ENCODE data around the gene BEGAIN.

BEGAIN gene

GRCh38 chr14:100576091-100577085 is 10.8 kb downstream of the BEGAIN start:
- no peak overlapping the region for H3K4me3 ChIP-seq (replicated peaks in 1 of 2; ENCODE audit: low read depth in 2 of 2, low read length in 2 of 2)
- TF ChIP-seq, protein P1, sequence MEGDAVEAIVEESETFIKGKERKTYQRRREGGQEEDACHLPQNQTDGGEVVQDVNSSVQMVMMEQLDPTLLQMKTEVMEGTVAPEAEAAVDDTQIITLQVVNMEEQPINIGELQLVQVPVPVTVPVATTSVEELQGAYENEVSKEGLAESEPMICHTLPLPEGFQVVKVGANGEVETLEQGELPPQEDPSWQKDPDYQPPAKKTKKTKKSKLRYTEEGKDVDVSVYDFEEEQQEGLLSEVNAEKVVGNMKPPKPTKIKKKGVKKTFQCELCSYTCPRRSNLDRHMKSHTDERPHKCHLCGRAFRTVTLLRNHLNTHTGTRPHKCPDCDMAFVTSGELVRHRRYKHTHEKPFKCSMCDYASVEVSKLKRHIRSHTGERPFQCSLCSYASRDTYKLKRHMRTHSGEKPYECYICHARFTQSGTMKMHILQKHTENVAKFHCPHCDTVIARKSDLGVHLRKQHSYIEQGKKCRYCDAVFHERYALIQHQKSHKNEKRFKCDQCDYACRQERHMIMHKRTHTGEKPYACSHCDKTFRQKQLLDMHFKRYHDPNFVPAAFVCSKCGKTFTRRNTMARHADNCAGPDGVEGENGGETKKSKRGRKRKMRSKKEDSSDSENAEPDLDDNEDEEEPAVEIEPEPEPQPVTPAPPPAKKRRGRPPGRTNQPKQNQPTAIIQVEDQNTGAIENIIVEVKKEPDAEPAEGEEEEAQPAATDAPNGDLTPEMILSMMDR (IDR thresholded peaks at IDR 0.05; ENCODE audit: low read depth, low read length): no peak
- DNase-seq (ENCODE audit: low read depth in 2 of 2): no peak

DNA sequence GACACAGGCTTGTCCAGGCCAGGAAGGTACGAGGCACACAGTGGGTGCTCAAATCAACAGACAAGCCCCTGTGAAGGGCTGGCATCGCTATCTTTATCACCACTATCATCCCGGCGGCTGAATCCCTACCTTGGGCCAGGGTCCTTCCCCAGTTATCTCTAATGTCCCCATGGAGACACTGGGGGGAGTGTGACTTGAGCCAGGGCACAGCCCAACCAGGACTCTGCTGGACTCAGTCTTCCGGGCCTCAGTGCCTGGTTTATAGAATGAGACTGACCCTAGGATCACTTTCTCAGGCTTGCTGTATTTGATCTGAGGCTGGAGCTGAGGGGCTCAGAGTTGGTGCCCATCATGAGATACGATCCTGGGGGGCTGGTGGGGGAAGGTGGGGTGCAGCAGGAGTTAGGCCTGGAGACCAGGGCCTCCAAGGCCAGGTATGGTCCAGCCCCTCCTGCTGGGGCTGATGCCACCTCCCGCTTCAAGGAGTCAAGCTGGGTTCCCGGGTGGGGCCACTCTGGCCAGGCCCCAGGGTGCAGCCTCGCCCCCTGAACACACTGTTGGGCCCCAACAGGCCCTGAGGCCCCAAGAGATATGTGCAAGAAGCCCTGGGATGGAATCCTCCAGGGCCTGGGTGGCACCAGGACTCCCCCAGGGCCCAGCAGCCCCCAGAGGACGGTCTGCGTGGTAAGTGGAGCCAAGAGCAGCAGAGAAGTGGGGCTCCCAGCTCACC is 11.8 kb downstream of the BEGAIN start:
- TF ChIP-seq, protein P1 (IDR thresholded peaks at IDR 0.05; ENCODE audit: low read depth, low read length): no peak
- DNase-seq (ENCODE audit: low read depth in 2 of 2): no peak
- H3K4me3 ChIP-seq (replicated peaks in 1 of 2; ENCODE audit: low read depth in 2 of 2, low read length in 2 of 2): no peak overlapping the region

DNA sequence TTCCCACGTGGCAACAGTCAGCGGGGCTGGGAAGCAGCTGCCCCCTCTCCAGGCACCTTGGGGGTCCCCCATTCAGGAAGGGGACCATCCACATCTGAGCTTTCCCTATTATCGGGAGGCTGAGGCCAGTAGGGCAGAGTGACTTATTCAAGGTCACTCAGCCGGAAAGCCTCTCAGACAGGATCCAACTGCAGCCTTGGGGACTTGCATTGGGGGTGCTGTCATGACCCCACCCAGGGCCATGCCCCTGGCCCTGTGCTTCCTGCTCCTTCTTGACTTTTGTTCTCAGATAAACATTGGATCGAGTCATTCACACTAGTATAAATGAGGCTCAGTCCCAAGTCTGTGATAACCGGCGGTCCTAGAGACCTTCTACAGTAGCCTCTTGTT is 12.6 kb downstream of the BEGAIN start:
- TF ChIP-seq, protein P1 (IDR thresholded peaks at IDR 0.05; ENCODE audit: low read depth, low read length): no peak
- no peak overlapping the region for H3K4me3 ChIP-seq (replicated peaks in 1 of 2; ENCODE audit: low read depth in 2 of 2, low read length in 2 of 2)
- DNase-seq (ENCODE audit: low read depth in 2 of 2): no peak

DNA sequence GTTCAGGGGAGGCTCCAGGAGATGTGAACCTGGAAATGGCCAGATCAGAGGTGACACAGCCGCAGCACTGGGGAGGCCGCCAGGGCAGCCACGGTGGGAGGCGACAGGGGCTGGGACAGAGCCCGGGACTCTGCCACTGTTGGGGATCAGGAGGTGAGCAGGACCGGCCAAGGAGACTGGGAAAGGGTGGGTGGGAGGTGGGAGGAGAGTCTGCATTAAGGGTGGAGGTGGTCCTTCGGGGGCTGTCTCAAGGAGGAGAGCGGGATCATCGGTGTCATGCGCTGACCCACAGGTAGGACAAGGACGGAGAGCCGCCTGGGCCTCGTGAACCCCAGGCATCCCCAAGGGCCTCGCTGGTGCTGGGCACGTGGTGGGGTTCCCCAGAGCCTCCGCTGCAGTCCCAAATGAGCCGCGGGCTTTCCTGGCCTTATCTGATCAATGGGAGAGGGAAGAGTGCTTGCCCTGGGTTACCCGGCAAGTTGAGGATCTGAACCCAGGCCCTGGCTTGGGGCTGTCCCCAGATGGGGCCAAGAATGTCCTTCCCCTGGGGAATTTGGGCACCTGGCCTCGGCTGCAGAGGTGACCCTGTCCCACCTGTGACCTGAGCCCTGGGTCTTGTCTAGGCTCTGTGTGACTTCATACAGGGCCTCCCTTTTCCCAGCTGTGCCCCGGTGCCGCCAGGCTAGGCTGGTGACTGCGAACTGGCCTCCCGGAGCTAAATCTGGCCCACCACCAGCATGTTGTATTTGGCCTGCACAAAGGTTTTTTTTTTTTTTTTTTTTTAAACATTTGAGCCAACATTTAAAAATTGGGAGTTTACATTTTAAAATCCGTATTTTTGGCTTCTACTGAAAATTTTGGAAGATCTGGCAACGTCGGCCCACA is 13.2 kb downstream of the BEGAIN start:
- H3K4me3 ChIP-seq (replicated peaks in 1 of 2; ENCODE audit: low read depth in 2 of 2, low read length in 2 of 2): no peak overlapping the region
- DNase-seq (ENCODE audit: low read depth in 2 of 2): no peak
- TF ChIP-seq, protein P1 (IDR thresholded peaks at IDR 0.05; ENCODE audit: low read depth, low read length): no peak

- TF ChIP-seq, protein P1 (IDR thresholded peaks at IDR 0.05; ENCODE audit: low read depth, low read length): no peak
- no peak for DNase-seq (ENCODE audit: low read depth in 2 of 2)
Measured at GRCh38 chr14:100573002-100573756, 14.0 kb downstream of the BEGAIN start.

GRCh38 chr14:100572543-100572942 is 14.7 kb downstream of the BEGAIN start:
- H3K4me3 ChIP-seq (replicated peaks in 1 of 2; ENCODE audit: low read depth in 2 of 2, low read length in 2 of 2): no peak overlapping the region
- TF ChIP-seq, protein P1 (IDR thresholded peaks at IDR 0.05; ENCODE audit: low read depth, low read length): no peak
- DNase-seq (ENCODE audit: low read depth in 2 of 2): no peak

More at GRCh38 chr14:100573002-100573756, 14.0 kb downstream of the BEGAIN start:
- H3K4me3 ChIP-seq (replicated peaks in 1 of 2; ENCODE audit: low read depth in 2 of 2, low read length in 2 of 2): no peak overlapping the region

Data from cardiac fibroblast (primary cell).